HepG2 (cell line): ENCODE measurements around the gene PTPRM. TPM values are rescaled to one million over a fixed set of nuclear protein-coding genes. Genes with fewer than 3 reads are reported as not detected.
A peak's percentile ranks its signal among the peaks of the same experiment; 100 is the strongest.

ENCODE experiments used
- ATAC-seq: fragments of 200-7000 bp; cut with Tn5 transposase; 3 replicates; pipeline ENCODE4 v1.9.1; 2020; ENCODE audit warnings: mild to moderate bottlenecking, moderate library complexity
- BruUV-seq: library from RNA; stranded (reverse); fragments of 400-500 nt; replicated peaks from 2 replicates; lab custom pipeline; 2021; lab: Mats Ljungman, UMichigan
- CTCF ChIA-PET: fragments of 300-600 bp; formaldehyde crosslinking; extraction: SDS; loops from one replicate; lab custom pipeline; 2021; ENCODE audit warnings: low total read pairs, inconsistent platforms, low intra/inter-chr PET ratio; lab: Yijun Ruan, JAX
- POLR2A ChIA-PET: fragments of 350-600 bp; sonication (Branson Sonifier 250); formaldehyde crosslinking; loops from one replicate; lab custom pipeline; 2020; ENCODE audit warnings: antibody characterized with exemption, inconsistent platforms; lab: Yijun Ruan, JAX
- DNase-seq: peaks from one replicate; pipeline ENCODE4 v3.0.0-alpha.2; 2015; ENCODE audit warnings: low spot score
- FAIRE-seq: peaks from 3 replicates; lab custom pipeline; 2011; peaks lifted over from hg19 to GRCh38; lab: Jason Lieb, UNC
- H2AFZ ChIP-seq: one replicate; pipeline ENCODE4 v1.6.1; 2011; ENCODE audit warnings: low read length, inconsistent platforms
- H3K27ac ChIP-seq: fragments of 300-600 bp; 3 replicates; pipeline ENCODE4 v1.8.0; 2011; ENCODE audit warnings: mixed run types, mild to moderate bottlenecking, mixed read lengths, low read length, inconsistent platforms; ENCODE audit not compliant: insufficient read depth; ENCODE audit errors: extremely low read length
- H3K27me3 ChIP-seq, 2 experiments: fragments of 200-600 bp in 1 of 2; 2 replicates in 1 of 2; 3 replicates in 1 of 2; pipeline versions ENCODE4 v1.6.0 to v1.8.0; 2011; ENCODE audit warnings: low read length in 2 of 2, mild to moderate bottlenecking in 2 of 2, moderate library complexity in 2 of 2, inconsistent platforms in 1 of 2; ENCODE audit not compliant: insufficient read depth in 2 of 2, control insufficient read depth in 1 of 2
- H3K36me3 ChIP-seq, 2 experiments: fragments of 200-600 bp in 1 of 2; replicated peaks in 1 of 2; 2 replicates in 1 of 2; 3 replicates in 1 of 2; pipeline versions ENCODE4 v1.5.1 to v1.8.0; 2011; ENCODE audit warnings: low read length in 2 of 2, inconsistent platforms in 1 of 2; ENCODE audit not compliant: insufficient read depth in 2 of 2, control insufficient read depth in 1 of 2
- H3K4me1 ChIP-seq: 2 replicates; pipeline ENCODE4 v1.5.1; 2012; ENCODE audit warnings: low read length, inconsistent platforms; ENCODE audit not compliant: insufficient read depth
- H3K4me2 ChIP-seq: 2 replicates; pipeline ENCODE4 v1.6.0; 2011; ENCODE audit warnings: low read depth, low read length, inconsistent platforms
- H3K4me3 ChIP-seq, 3 experiments: fragments of 200-600 bp in 1 of 3; sonication (generic), shearing (Covaris generic) in 1 of 3; replicated peaks in 1 of 3; 2 replicates each; pipeline ENCODE4 v1.5.1; 2011 to 2016; ENCODE audit warnings: low read length in 3 of 3, inconsistent platforms in 2 of 3, low read depth in 2 of 3, mild to moderate bottlenecking in 2 of 3, control low read depth in 1 of 3, mixed read lengths in 1 of 3; ENCODE audit not compliant: insufficient read depth in 1 of 3
- H3K79me2 ChIP-seq: one replicate; pipeline ENCODE4 v1.6.1; 2011; ENCODE audit warnings: low read length, inconsistent platforms; ENCODE audit not compliant: insufficient read depth
- H3K9ac ChIP-seq: 2 replicates; pipeline ENCODE4 v1.6.0; 2011; ENCODE audit warnings: mild to moderate bottlenecking, low read depth, low read length, inconsistent platforms; ENCODE audit not compliant: insufficient read depth
- H3K9me3 ChIP-seq: 2 replicates; pipeline ENCODE4 v1.5.1; 2012; ENCODE audit warnings: mild to moderate bottlenecking, low read length
- H4K20me1 ChIP-seq: 2 replicates; pipeline ENCODE4 v1.6.0; 2011; ENCODE audit warnings: inconsistent platforms, mild to moderate bottlenecking, low read length, moderate library complexity; ENCODE audit not compliant: insufficient read depth
- CTCF ChIP-seq: sonication (generic); formaldehyde crosslinking; IDR thresholded peaks from 2 replicates; pipeline ENCODE4 v1.5.0; 2020; ENCODE audit warnings: mild to moderate bottlenecking, missing genetic modification reagents, moderate library complexity
- IRF2 ChIP-seq: IDR thresholded peaks from 2 replicates; pipeline ENCODE4 v1.6.1; 2018; ENCODE audit warnings: missing genetic modification reagents, missing compliant biosample characterization
- MXI1 ChIP-seq: IDR thresholded peaks from 3 replicates; pipeline ENCODE4 v1.6.1; 2012; ENCODE audit warnings: low read depth, low read length, inconsistent platforms, borderline replicate concordance
- RAD21 ChIP-seq: fragments of 450-650 bp; formaldehyde crosslinking; IDR thresholded peaks from 2 replicates; pipeline ENCODE4 v1.5.0; 2020; ENCODE audit warnings: mild to moderate bottlenecking
- SMC3 ChIP-seq: IDR thresholded peaks from 2 replicates; pipeline ENCODE4 v1.6.1; 2011; ENCODE audit warnings: low read length, improper control_type of control experiment
- STAG1 ChIP-seq: sonication (generic); formaldehyde crosslinking; IDR thresholded peaks from 2 replicates; pipeline ENCODE4 v1.4.0; 2020; ENCODE audit warnings: missing genetic modification reagents
- ZBTB33 ChIP-seq: sonication (generic); formaldehyde crosslinking; IDR thresholded peaks from 2 replicates; pipeline ENCODE4 v1.4.0; 2020; ENCODE audit warnings: missing genetic modification reagents
- ZNF274 ChIP-seq: sonication (generic); formaldehyde crosslinking; IDR thresholded peaks from 2 replicates; pipeline ENCODE4 v1.5.1; 2020; ENCODE audit warnings: mild to moderate bottlenecking, missing genetic modification reagents
- ZNF503 ChIP-seq: sonication (generic); formaldehyde crosslinking; IDR thresholded peaks from 2 replicates; pipeline ENCODE4 v1.4.0; 2020; ENCODE audit warnings: missing genetic modification reagents
- ZNF841 ChIP-seq: sonication (generic); formaldehyde crosslinking; IDR thresholded peaks from 2 replicates; pipeline ENCODE4 v1.8.1; 2023; ENCODE audit warnings: missing genetic modification reagents, borderline replicate concordance
- WGBS: methylation state at CpG from one replicate; pipeline ENCODE4 v1.1.6; 2017; ENCODE audit warnings: low lambda C conversion rate; 5-methylcytosine and 5-hydroxymethylcytosine counted together
- in situ Hi-C: cut with HindIII; loops from 2 replicates; pipeline ENCODE4 v1.10.0; 2017; ENCODE audit warnings: low pct_unique_long_range_greater_than_20kb; ENCODE audit not compliant: extremely low pct_ligation_motif_present
- intact Hi-C: fragments of 100-400 bp; cut with micrococcal nuclease; formaldehyde crosslinking; loops from one replicate; pipeline ENCODE4 v1.10.0; 2022; ENCODE audit not compliant: unreplicated experiment
- polyA plus RNA-seq, 8 experiments: library from polyadenylated mRNA; depleted of rRNA in 3 of 8; stranded (reverse) in 7 of 8; unstranded in 1 of 8; fragments of >200 nt; fragmentation: Illumina TruSeq in 4 of 8; extraction: Trizol in 4 of 8; gene quantifications; 2 replicates each; pipeline versions ENCODE4 v1.2.1 to v1.2.3, GENCODE V29; 2011 to 2016; ENCODE audit warnings: low read depth in 4 of 8, missing spikeins in 1 of 8, mixed read lengths in 1 of 8; ENCODE audit not compliant: insufficient read depth in 1 of 8
- total RNA-seq, 5 experiments: library from RNA; depleted of rRNA; stranded (reverse); fragments of >200 nt; fragmentation: Illumina TruSeq; extraction: Trizol; gene quantifications; 2 replicates each; pipeline ENCODE4 v1.2.3, GENCODE V29; 2016; ENCODE audit warnings: low read depth in 1 of 5

The PTPRM gene
- total and polyA plus RNA-seq, 2 of the 13 experiments (the other 11 are each of a cell fraction or from before 2014, with no cell fraction given): 12.6 to 108 TPM

- H3K4me3 ChIP-seq: no peak overlapping the region
- H3K79me2 ChIP-seq: no peaks in the 10 kb centered on the region
- no peaks in the 10 kb centered on the region for H3K4me1 ChIP-seq
- ChIA-PET POLR2A (no interaction called here), CTCF (interaction anchor here (1.2 to 3.0 kb wide), 2 partner anchors 303 to 305 kb away, joined by 4 to 30 read pairs; no protein-coding TSS in a partner anchor)
- H3K27me3 ChIP-seq: no peaks in the 10 kb centered on the region
- intact Hi-C loops (loop anchor here (1.0 kb wide), 1 partner anchor 305 kb away; no protein-coding TSS in a partner anchor), in situ Hi-C loops (loop anchor here (10.0 kb wide), 1 partner anchor 311 kb away; no protein-coding TSS in a partner anchor)
- H4K20me1 ChIP-seq: no peaks in the 10 kb centered on the region
- no peak for TF ChIP-seq ZNF503 (CRISPR knock-in tag)
- peak; percentile 87 for TF ChIP-seq ZBTB33
- peak; percentile 79 for TF ChIP-seq SMC3
- no peak for TF ChIP-seq MXI1
- TF ChIP-seq ZNF841: no peak
- TF ChIP-seq CTCF (CRISPR knock-in tag): peak; percentile 71
- TF ChIP-seq ZNF274 (CRISPR knock-in tag): no peak
- 0 out of 2 replicates have a peak, but pooled peaks have one; percentile 28 for TF ChIP-seq IRF2 (CRISPR knock-in tag)
- TF ChIP-seq RAD21 (CRISPR knock-in tag): peak; percentile 52
- peak; percentile 82 for TF ChIP-seq STAG1 (CRISPR knock-in tag)
- ATAC-seq (peak; percentile 89), FAIRE-seq (peak; percentile 74), DNase-seq (peak; percentile 28)
- no peak overlapping the region for H3K9ac ChIP-seq
- BruUV-seq: no TSS peak
- H2AFZ ChIP-seq: no peak overlapping the region
- 83% methylated on average over 7 of the region's 7 CpGs for WGBS
- H3K4me2 ChIP-seq: no peak overlapping the region
- H3K36me3 ChIP-seq: peaks cover 3 to 16% of the 10 kb centered on the region in 2 experiments; a peak in 2 of 5 replicates
- H3K9me3 ChIP-seq: no peaks in the 10 kb centered on the region
- H3K27ac ChIP-seq: no peak overlapping the region
Measured at GRCh38 chr18:8084160-8084559, 517.0 kb downstream of the PTPRM start.
